GM23338 (cell line): ENCODE measurements around the gene RSPH3.

Experiments used
- CREB1 ChIP-seq: fragments of 250-450 bp; sonication (Bioruptor Pico); IDR thresholded peaks from 2 replicates; pipeline ENCODE4 v1.5.0; 2020; ENCODE audit warnings: low read depth, mild to moderate bottlenecking, moderate library complexity
- CTCF ChIP-seq, 2 experiments: fragments of 200-600 bp in 1 of 2; sonication (generic) in 1 of 2; conservative IDR thresholded peaks; 2 replicates each; pipeline versions ENCODE4 v1.5.1 to v1.6.1; 2016 to 2017; ENCODE audit warnings: antibody characterized with exemption in 2 of 2, low read depth in 2 of 2, mild to moderate bottlenecking in 2 of 2, moderate library complexity in 1 of 2

GRCh38 chr6:159038914-159039884 is 39.2 kb upstream of the RSPH3 start:
- TF ChIP-seq CTCF (conservative IDR thresholded peaks at IDR 0.05; ENCODE audit: low read depth in 2 of 2), result no peak
- TF ChIP-seq CREB1 (CRISPR knock-in tag), result no peak
